Measurements from ENCODE around the gene ANKZF1.
"Not testable (repeated sequence)": the region's sequence is repeated elsewhere in the genome, so short reads cannot be mapped to it uniquely, and the experiment has no call there.

ANKZF1 gene

DNA sequence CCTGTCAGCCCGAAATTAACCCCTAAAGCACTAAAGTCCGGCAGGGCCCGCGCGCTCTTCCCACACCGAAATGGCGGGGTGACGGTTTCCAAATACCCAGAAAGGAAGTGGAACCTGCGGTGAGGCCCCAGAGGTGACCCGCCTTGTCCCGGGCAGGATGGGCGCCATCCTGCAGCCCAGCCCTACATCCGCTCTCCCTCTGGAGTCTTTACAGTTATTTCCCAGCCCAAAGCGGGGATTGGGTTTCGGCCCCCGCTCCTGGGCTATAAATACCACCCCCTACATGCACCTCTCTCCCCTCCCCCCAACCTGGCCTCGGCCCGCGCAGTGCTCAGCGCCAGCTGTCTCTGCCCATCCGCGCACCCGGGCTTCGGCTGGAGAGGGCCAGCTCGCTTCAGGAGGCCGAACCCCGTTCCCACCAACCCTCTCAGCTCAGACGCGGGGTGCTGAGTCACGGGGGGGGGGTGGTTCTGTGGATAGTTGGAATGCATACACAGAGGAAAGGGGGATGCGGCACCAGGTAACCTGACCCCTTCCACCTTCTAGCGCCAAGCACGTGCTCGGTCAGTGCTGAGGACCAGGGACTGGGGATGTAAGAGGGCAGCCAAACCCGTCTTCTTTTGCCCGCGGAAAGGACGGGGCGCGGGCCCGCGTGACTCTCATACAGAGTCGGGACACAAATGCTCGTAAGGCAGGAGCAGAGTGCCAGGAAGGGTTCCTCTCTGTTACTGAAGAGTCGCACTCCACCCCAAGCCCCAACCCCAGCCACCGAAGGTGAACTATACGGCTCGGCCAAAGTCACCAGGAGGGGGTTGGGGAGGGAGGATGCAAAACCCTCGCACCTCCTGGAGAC, 23.5 kb downstream of the ANKZF1 start, which contains the start of gene TUBA4B:
Gene TUBA4B (plus strand): TSS at position 344 of the 853 bp plus-strand sequence. CDS start 165 bp downstream, at position 509.
- peak within 1 kb of the TSS; percentile 97 for H3K4me3 Mint-ChIP-seq
- peaks cover 58% of the 10 kb centered on the region for H3K4me1 Mint-ChIP-seq (ENCODE audit: low read depth)
- H3K27ac Mint-ChIP-seq: peak within 1 kb of the TSS; percentile 95
- no peaks in the 10 kb centered on the region for H3K9me3 Mint-ChIP-seq (ENCODE audit: low read depth)
- H3K36me3 Mint-ChIP-seq: peaks cover 3% of the 10 kb centered on the region
- H3K27me3 Mint-ChIP-seq: no peaks in the 10 kb centered on the region

DNA sequence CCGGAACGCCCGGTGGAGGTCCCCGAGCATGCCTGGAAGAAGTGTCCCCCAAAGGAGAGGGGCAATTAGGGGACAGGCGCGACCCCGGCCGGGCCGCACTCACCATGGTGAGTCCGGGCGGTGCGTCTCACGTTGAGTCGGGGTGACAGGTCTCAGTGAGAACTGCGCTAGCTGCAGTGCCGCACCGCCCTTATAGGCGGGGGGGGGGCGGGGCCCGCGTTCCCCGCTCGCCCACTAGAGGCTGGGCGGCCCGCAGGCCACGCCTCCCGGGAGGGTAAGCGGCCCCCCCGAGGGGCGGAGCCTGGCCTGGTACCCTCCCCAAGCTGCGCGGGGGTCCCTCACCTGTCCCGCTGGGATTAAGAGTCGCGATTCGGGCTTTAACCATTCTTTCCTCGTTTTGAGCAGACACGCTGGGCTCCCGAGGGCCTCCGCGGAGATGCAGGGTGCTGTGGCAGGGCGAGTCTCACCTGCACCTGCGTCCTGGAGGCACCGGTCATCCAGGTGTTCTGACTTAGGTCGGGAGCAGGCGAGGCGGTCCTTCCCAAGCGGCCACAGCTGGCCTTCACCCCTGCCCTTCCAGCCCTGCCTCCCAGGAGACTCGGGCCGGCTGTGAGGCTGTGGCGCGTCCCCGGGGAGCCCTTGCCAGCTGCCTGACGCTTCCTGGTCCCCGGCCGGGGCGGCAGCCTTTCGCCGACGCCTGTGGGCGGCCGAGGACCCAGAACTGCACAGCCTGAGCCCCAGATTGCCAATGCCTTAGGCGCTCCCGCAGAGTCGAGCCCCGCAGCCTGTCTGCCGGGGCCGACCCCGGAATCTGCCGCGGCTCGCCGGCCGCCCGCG, 24.4 kb downstream of the ANKZF1 start, which contains the start of gene TUBA4A:
Gene TUBA4A (minus strand): TSS at position 166 of the 837 bp plus-strand sequence. CDS start 60 bp downstream, at position 106.
- peaks cover 3% of the 10 kb centered on the region for H3K36me3 Mint-ChIP-seq
- H3K4me1 Mint-ChIP-seq (ENCODE audit: low read depth): peaks cover 49% of the 10 kb centered on the region
- H3K9me3 Mint-ChIP-seq (ENCODE audit: low read depth): no peaks in the 10 kb centered on the region

DNA sequence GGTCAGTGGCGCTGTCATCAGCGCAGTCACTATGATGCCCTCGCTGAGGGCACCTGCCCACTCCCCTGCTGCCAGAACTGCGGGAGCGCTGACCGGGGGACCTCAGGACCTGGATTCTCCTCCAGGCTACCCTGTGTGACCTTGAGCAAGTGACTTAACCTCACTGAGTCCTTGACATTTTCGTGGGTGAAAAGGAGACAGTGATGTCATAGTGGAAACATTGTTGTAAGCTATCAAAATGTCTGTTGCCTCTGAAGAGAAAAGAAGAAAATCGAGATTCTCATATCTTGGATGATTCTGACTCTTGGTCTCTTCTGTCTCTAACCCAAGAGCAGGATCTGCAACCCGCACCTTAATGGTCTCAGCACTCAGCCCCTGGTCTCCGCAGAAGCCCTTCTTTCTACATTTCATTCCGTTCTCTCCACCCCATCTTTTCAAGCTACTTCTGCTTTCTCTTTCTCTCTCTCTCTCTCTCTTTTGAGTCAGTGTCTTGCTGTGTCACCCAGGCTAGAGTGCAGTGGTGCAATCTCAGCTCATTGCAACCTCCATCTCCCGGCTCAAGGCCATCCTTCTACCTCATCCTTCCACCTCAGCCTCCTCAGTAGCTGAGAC, 25.1 kb downstream of the ANKZF1 start:
- peak overlapping the region; percentile 87 for H3K4me3 Mint-ChIP-seq

More for the DNA sequence above, 24.4 kb downstream of the ANKZF1 start, which contains the start of gene TUBA4A:
- peak within 1 kb of the TSS; percentile 97 for H3K4me3 Mint-ChIP-seq
- H3K27ac Mint-ChIP-seq: peak within 1 kb of the TSS; percentile 95
- no peaks in the 10 kb centered on the region for H3K27me3 Mint-ChIP-seq

DNA sequence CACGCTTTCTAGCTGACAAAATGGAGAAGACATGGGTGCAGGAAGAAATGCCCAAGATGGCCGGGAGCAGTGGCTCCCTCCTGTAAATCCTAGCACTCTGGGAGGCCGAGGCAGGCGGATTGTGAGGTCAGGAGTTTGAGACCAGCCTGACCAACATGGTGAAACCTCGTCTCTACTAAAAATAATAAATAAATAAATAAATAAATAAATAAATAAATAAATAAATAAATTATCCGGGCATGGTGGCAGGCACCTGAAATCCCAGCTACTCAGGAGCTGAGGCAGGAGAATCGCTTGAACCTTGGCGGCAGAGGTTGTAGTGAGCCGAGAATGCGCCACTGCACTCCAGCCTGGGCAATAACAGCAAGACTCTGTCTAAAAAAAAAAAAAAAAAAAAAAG, 29.3 kb downstream of the ANKZF1 start:
- not testable (repeated sequence) for H3K36me3 Mint-ChIP-seq; H3K4me3 Mint-ChIP-seq; H3K27ac Mint-ChIP-seq; H3K27me3 Mint-ChIP-seq; H3K9me3 Mint-ChIP-seq (ENCODE audit: low read depth)
- peaks cover 27% of the 10 kb centered on the region for H3K4me1 Mint-ChIP-seq (ENCODE audit: low read depth)

More for the DNA sequence above, 25.1 kb downstream of the ANKZF1 start:
- H3K9me3 Mint-ChIP-seq (ENCODE audit: low read depth): no peaks in the 10 kb centered on the region
- H3K36me3 Mint-ChIP-seq: peaks cover 3% of the 10 kb centered on the region
- H3K4me1 Mint-ChIP-seq (ENCODE audit: low read depth): peaks cover 45% of the 10 kb centered on the region
- H3K27me3 Mint-ChIP-seq: peaks cover under 1% of the 10 kb centered on the region
- H3K27ac Mint-ChIP-seq: peak overlapping the region; percentile 95

DNA sequence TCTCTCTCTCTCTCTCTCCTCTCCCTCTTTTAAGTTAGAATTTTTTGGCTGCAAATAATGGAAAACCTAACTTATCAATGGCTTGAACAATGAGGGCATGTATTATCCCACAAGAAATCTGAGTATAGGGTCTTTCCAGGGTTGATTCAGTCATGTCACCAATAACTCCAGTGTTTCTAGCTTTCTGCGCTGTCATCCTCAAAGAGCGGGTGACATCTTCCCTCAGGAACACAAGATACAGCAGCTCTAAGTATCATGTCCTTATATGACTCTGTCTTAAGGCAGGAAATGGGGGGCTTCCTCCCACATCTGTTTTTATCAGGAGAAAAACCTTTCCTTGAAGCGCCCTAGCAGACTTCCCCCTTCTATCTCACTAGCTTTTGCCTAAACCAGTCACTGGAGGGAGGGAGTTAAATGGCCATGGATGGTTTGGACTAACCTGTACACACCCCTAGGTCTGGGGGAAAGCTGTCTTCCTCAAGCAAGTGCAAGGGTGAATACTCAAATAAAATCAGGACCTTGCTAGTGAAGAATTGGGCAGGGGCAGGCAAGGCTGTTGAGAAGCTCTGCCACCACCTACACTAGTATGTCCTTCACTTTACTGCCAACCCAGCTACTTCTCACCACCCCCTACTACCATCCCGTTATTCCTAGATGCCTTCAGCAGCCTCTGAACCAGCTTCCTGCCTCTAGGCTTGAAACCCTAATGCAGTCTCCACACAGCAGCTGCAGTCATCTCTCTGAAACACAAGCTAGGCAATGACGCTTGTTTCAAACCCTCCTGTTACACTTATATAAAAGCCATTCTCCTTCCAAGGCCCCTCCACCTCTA, 31.6 kb downstream of the ANKZF1 start:
- Mint-ChIP-seq H3K27ac (no peak overlapping the region), H3K27me3 (peaks cover 2% of the 10 kb centered on the region), H3K36me3 (no peaks in the 10 kb centered on the region), H3K9me3 (ENCODE audit: low read depth) (no peaks in the 10 kb centered on the region), H3K4me1 (ENCODE audit: low read depth) (peaks cover 15% of the 10 kb centered on the region), H3K4me3 (no peak overlapping the region)

DNA sequence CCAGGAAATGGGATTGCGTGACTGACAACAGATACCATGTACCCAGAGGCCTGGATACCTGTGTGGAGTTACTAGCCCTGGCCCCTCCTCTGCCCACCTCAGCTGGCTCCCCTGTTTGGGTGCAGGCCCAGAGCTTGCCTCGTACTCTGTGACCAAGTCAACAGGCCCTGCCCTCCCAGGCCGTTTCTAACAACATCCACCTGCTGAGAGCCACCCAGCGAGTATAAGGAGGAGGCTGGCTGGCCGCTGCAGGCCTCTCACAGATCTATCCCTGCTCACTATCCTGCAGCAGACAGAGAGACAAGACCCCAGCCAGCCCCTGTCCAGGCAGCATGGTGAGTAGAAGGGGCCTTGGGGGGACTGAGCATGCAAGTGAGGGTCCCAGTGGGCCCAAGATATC, 36.6 kb downstream of the ANKZF1 start:
- H3K9me3 Mint-ChIP-seq (ENCODE audit: low read depth): no peaks in the 10 kb centered on the region
- no peak overlapping the region for H3K4me3 Mint-ChIP-seq
- no peaks in the 10 kb centered on the region for H3K36me3 Mint-ChIP-seq
- no peak overlapping the region for H3K27ac Mint-ChIP-seq
- H3K4me1 Mint-ChIP-seq (ENCODE audit: low read depth): peaks cover 6% of the 10 kb centered on the region
- H3K27me3 Mint-ChIP-seq: no peaks in the 10 kb centered on the region

DNA sequence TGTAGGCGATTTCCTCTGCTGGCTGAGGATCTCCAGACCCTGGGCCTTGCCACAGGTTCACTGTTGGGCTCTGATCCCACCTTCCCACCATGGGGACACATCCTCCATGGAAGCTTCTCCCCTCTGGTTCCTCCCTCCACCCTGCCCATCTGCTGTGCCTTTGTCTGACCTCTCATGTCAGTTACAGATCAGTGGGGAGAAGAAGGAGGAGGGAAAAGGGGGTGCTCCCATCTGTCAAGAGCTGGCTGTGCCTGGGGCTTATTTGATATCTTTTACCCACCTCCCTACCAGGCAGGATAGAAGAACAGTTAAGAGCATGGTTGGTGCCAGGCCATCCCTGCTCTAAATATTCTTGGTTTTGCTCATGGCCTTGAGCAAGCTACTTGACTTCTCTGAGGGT, 37.3 kb downstream of the ANKZF1 start:
- Mint-ChIP-seq H3K4me1 (ENCODE audit: low read depth) (no peaks in the 10 kb centered on the region), H3K4me3 (no peak overlapping the region), H3K36me3 (no peaks in the 10 kb centered on the region), H3K9me3 (ENCODE audit: low read depth) (no peaks in the 10 kb centered on the region), H3K27ac (no peak overlapping the region), H3K27me3 (no peaks in the 10 kb centered on the region)

DNA sequence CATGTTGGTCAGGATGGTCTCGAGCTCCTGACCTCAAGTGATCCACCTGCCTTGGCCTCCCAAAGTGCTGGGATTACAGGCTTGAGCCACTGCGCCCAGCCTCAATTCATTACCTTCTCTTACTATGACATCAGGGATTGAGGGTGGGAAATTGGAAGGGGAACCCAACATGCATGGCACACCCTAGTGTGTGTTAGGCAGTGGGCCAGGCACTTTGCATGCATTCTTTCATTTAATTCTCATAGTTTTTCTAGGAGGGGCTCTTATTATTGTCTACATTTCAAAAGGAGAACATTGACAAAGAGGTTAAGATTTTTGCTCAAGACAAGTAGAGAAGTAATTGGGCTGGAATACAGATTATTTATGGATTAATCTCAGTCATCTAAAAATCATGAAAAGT, 38.7 kb downstream of the ANKZF1 start:
- Mint-ChIP-seq H3K36me3 (no peaks in the 10 kb centered on the region), H3K4me1 (ENCODE audit: low read depth) (no peaks in the 10 kb centered on the region), H3K4me3 (no peak overlapping the region), H3K27me3 (no peaks in the 10 kb centered on the region), H3K27ac (no peak overlapping the region), H3K9me3 (ENCODE audit: low read depth) (no peaks in the 10 kb centered on the region)

DNA sequence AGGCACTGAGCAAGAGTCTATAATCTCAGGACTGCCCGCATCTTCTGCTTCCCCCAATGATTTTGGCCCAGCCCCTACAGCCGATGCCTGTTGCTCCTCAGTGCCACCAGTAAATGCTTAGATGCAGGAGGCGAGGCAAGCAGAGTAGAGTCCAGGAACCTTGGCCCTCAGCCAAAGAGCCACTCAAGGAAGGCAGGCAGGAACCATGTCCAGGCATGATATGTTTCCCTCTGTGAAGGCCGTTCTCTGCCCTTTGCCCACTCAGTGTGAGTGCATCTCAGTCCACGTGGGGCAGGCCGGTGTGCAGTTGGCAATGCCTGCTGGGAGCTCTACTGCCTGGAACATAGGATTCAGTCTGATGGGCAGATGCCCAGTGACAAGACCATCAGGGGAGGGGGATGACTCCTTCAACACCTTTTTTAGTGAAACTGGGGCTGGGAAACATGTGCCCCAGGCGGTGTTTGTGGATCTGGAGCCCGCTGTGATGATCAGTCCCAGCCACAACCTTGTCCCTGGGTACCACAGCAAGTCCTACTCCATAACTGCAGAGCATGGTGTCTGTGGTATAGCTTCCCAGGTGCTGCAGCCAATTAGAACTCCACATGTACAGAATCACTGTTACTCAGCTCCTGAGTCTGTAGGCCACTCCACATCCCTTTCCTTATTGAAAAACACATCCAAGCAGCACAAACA, 39.9 kb downstream of the ANKZF1 start:
- no peaks in the 10 kb centered on the region for H3K9me3 Mint-ChIP-seq (ENCODE audit: low read depth)
- no peaks in the 10 kb centered on the region for H3K4me1 Mint-ChIP-seq (ENCODE audit: low read depth)
- no peaks in the 10 kb centered on the region for H3K36me3 Mint-ChIP-seq
- H3K4me3 Mint-ChIP-seq: no peak overlapping the region
- H3K27ac Mint-ChIP-seq: no peak overlapping the region
- no peaks in the 10 kb centered on the region for H3K27me3 Mint-ChIP-seq

DNA sequence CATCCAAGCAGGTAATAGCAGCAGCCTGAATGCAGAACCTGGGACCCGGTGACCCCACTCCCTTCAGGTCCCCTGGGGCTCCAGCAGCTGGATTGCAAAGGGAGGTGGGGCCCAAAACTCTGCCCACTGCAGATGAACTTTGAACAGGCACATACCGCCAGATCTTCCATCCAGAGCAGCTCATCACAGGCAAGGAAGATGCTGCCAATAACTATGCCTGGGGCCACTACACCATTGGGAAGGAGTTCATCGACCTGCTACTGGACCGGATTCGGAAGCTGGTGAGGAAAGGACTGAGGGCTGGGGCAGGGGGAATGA, 40.4 kb downstream of the ANKZF1 start:
- Mint-ChIP-seq H3K9me3 (ENCODE audit: low read depth) (no peaks in the 10 kb centered on the region), H3K27ac (no peak overlapping the region), H3K4me1 (ENCODE audit: low read depth) (no peaks in the 10 kb centered on the region), H3K4me3 (no peak overlapping the region), H3K36me3 (no peaks in the 10 kb centered on the region), H3K27me3 (no peaks in the 10 kb centered on the region)

DNA sequence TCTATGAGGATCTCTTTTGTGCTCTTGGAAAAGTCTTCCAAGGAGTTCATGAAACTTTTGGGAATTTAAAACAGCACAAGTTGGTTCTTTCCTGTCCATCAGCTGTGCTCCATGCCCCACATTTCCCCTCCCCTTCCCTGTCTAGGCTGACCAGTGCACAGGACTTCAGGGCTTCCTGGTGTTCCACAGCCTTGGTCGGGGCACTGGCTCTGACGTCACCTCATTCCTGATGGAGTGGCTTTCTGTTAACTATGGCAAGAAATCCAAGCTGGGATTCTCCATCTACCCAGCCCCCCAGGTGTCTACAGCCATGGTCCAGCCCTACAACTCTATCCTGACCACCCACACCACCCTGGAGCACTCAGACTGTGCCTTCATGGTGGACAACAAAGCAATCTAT, 41.4 kb downstream of the ANKZF1 start:
- H3K27me3 Mint-ChIP-seq: no peaks in the 10 kb centered on the region
- H3K4me1 Mint-ChIP-seq (ENCODE audit: low read depth): no peaks in the 10 kb centered on the region
- H3K4me3 Mint-ChIP-seq: no peak overlapping the region
- H3K36me3 Mint-ChIP-seq: no peaks in the 10 kb centered on the region
- H3K9me3 Mint-ChIP-seq (ENCODE audit: low read depth): no peaks in the 10 kb centered on the region
- H3K27ac Mint-ChIP-seq: no peak overlapping the region

DNA sequence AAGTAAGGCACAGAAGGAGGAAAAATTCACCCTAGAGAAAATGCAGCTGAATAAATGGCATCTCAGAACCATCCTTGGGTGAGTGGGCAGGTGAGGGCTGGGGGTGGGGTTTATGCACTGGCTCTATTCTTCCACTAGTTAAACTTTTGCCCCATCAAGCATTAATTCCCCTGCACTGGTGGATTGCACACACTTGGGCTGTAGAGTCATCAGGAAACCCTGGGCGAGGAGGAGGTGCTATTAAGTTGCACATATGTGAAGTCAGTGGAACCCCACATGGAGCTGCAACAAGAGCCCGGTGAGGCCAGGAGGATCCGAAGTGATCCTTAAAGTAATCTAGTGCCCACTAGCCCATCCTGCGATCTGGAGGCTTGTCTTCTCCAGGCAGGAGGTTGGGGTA, 42.8 kb downstream of the ANKZF1 start:
- Mint-ChIP-seq H3K27ac (no peak overlapping the region), H3K4me3 (no peak overlapping the region), H3K27me3 (no peaks in the 10 kb centered on the region), H3K4me1 (ENCODE audit: low read depth) (peaks cover 1% of the 10 kb centered on the region), H3K9me3 (ENCODE audit: low read depth) (no peaks in the 10 kb centered on the region), H3K36me3 (no peaks in the 10 kb centered on the region)

DNA sequence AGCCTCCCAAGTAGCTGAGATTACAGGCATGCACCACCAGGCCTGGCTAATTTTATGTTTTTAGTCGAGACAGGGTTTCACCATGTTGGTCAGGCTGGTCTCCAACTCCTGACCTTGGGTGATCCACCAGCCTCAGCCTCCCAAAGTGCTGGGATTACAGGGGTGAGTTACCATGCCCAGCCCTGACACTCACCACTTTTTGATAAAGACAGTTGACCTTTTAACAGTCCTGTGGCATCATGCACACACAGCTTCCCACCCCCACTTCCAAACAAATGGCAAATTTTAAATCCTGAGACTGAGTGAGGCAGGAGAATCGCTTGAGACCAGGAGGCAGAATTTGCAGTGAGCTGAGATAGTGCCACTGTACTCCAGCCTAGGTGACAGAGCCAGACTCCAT, 43.4 kb downstream of the ANKZF1 start:
- H3K36me3 Mint-ChIP-seq: no peaks in the 10 kb centered on the region
- no peak overlapping the region for H3K4me3 Mint-ChIP-seq
- H3K4me1 Mint-ChIP-seq (ENCODE audit: low read depth): peaks cover 8% of the 10 kb centered on the region
- no peak overlapping the region for H3K27ac Mint-ChIP-seq
- H3K27me3 Mint-ChIP-seq: no peaks in the 10 kb centered on the region
- H3K9me3 Mint-ChIP-seq (ENCODE audit: low read depth): no peaks in the 10 kb centered on the region

DNA sequence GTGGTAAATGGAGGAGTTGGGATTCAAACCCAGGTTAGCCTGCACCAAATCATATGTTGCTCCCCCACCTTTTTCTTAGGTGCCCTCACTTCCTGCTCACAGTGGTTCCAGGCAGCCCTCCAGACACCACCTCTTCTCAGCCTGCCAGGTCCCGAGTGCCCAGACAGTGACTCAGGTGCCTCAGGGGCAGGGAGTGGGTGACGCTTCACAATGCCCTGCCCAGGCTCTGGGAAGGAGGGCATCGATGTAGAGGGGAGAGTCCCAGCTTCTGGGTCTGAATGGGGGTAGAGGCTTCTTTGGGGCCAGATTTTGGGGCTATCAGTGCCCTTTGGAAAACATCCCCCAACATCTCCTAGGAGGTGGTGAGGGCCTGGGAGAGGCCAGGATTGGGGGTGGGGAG, 44.3 kb downstream of the ANKZF1 start:
- H3K9me3 Mint-ChIP-seq (ENCODE audit: low read depth): no peaks in the 10 kb centered on the region
- no peak overlapping the region for H3K4me3 Mint-ChIP-seq
- no peak overlapping the region for H3K27ac Mint-ChIP-seq
- H3K4me1 Mint-ChIP-seq (ENCODE audit: low read depth): peaks cover 17% of the 10 kb centered on the region
- H3K27me3 Mint-ChIP-seq: no peaks in the 10 kb centered on the region
- H3K36me3 Mint-ChIP-seq: no peaks in the 10 kb centered on the region
